HEK293 (cell line): Measurements from ENCODE around the gene ABI3BP.

Experiments
- CTCF ChIA-PET: fragments of 350-600 bp; formaldehyde crosslinking; extraction: SDS; loops from one replicate; lab custom pipeline; 2021; ENCODE audit warnings: antibody characterized with exemption; lab: Yijun Ruan, JAX
- POLR2A ChIA-PET: fragments of 300-600 bp; formaldehyde crosslinking; extraction: SDS; loops from one replicate; lab custom pipeline; 2020; ENCODE audit warnings: antibody characterized with exemption, inconsistent platforms; lab: Yijun Ruan, JAX
- H3K27ac ChIP-seq: fragments of 200-500 bp; sonication (Bioruptor generic); 2 replicates; pipeline ENCODE4 v1.5.1; 2014; ENCODE audit warnings: low read depth, low read length, control low read depth, inconsistent platforms; ENCODE audit errors: extremely low read depth
- H3K36me3 ChIP-seq, 2 experiments: fragments of 200-500 bp in 1 of 2; sonication (Bioruptor generic) in 1 of 2; 1 replicate in 1 of 2; 2 replicates in 1 of 2; pipeline ENCODE4 v1.5.1; 2014 to 2017; ENCODE audit warnings: inconsistent platforms in 2 of 2, low read length in 2 of 2; ENCODE audit not compliant: control insufficient read depth in 2 of 2, insufficient read depth in 1 of 2
- H3K4me1 ChIP-seq: fragments of 200-500 bp; sonication (Bioruptor generic); 2 replicates; pipeline ENCODE4 v1.5.1; 2014; ENCODE audit warnings: mild to moderate bottlenecking, low read length, inconsistent platforms; ENCODE audit not compliant: control insufficient read depth, insufficient read depth
- H3K4me3 ChIP-seq: 2 replicates; pipeline ENCODE4 v1.5.1; 2011; ENCODE audit warnings: low read depth, mild to moderate bottlenecking, control low read depth, low read length, moderate library complexity
- H3K9me3 ChIP-seq: fragments of 200-500 bp; sonication (Bioruptor generic); 2 replicates; pipeline ENCODE4 v1.5.1; 2014; ENCODE audit warnings: low read depth, low read length, inconsistent platforms; ENCODE audit not compliant: control insufficient read depth, insufficient read depth
- EGR2 ChIP-seq: fragments of 450-650 bp; formaldehyde crosslinking; IDR thresholded peaks from 2 replicates; pipeline ENCODE4 v1.5.1; 2016; ENCODE audit warnings: low read depth, missing biosample characterization, missing genetic modification characterization
- FEZF1 ChIP-seq: fragments of 450-650 bp; formaldehyde crosslinking; IDR thresholded peaks from 2 replicates; pipeline ENCODE4 v1.5.1; 2016; ENCODE audit warnings: missing biosample characterization, missing genetic modification characterization
- WT1 ChIP-seq: fragments of 450-650 bp; formaldehyde crosslinking; IDR thresholded peaks from 2 replicates; pipeline ENCODE4 v1.5.1; 2016; ENCODE audit warnings: missing biosample characterization, missing genetic modification characterization
- ZNF2 ChIP-seq: fragments of 450-650 bp; formaldehyde crosslinking; IDR thresholded peaks from 2 replicates; pipeline ENCODE4 v1.5.1; 2016; ENCODE audit warnings: missing biosample characterization, missing genetic modification characterization
- ZNF404 ChIP-seq: fragments of 450-650 bp; formaldehyde crosslinking; IDR thresholded peaks from 2 replicates; pipeline ENCODE4 v1.5.1; 2017; ENCODE audit warnings: missing biosample characterization, missing genetic modification characterization
- ZNF510 ChIP-seq: fragments of 450-650 bp; formaldehyde crosslinking; IDR thresholded peaks from 2 replicates; pipeline ENCODE4 v1.5.1; 2018; ENCODE audit warnings: mild to moderate bottlenecking, missing genetic modification characterization, missing biosample characterization; ENCODE audit not compliant: insufficient replicate concordance
- ZNF548 ChIP-seq: fragments of 450-650 bp; formaldehyde crosslinking; IDR thresholded peaks from 2 replicates; pipeline ENCODE4 v1.5.1; 2016; ENCODE audit warnings: missing biosample characterization, missing genetic modification characterization
- ZNF555 ChIP-seq: fragments of 450-650 bp; formaldehyde crosslinking; conservative IDR thresholded peaks from 2 replicates; pipeline ENCODE4 v1.5.1; 2017; ENCODE audit warnings: missing biosample characterization, mild to moderate bottlenecking, missing genetic modification characterization, inconsistent platforms
- ZNF626 ChIP-seq: fragments of 450-650 bp; sonication (Bioruptor Pico); formaldehyde crosslinking; IDR thresholded peaks from 2 replicates; pipeline ENCODE4 v1.5.1; 2018; ENCODE audit warnings: missing biosample characterization, missing genetic modification characterization, inconsistent platforms
- ZNF776 ChIP-seq: fragments of 450-650 bp; formaldehyde crosslinking; IDR thresholded peaks from 2 replicates; pipeline ENCODE4 v1.5.0; 2017; ENCODE audit warnings: missing biosample characterization, missing genetic modification characterization, borderline replicate concordance
- ZNF830 ChIP-seq: fragments of 450-650 bp; IDR thresholded peaks from 2 replicates; pipeline ENCODE4 v1.5.0; 2018; ENCODE audit warnings: missing biosample characterization, missing genetic modification characterization, low read depth, mild to moderate bottlenecking, moderate library complexity
- ZNF837 ChIP-seq: fragments of 450-650 bp; formaldehyde crosslinking; IDR thresholded peaks from 2 replicates; pipeline ENCODE4 v1.5.1; 2016; ENCODE audit warnings: missing biosample characterization, missing genetic modification characterization
- ZSCAN23 ChIP-seq: fragments of 450-650 bp; formaldehyde crosslinking; IDR thresholded peaks from 2 replicates; pipeline ENCODE4 v1.5.1; 2016; ENCODE audit warnings: missing biosample characterization, missing genetic modification characterization
- TF ChIP-seq, protein P1 (sequence below): fragments of 450-650 bp; formaldehyde crosslinking; IDR thresholded peaks from 2 replicates; pipeline ENCODE4 v1.5.1; 2016; ENCODE audit warnings: missing biosample characterization, missing genetic modification characterization
- TF ChIP-seq, protein P2 (sequence below): fragments of 450-650 bp; formaldehyde crosslinking; IDR thresholded peaks from 2 replicates; pipeline ENCODE4 v1.5.1; 2016; ENCODE audit warnings: missing biosample characterization, missing genetic modification characterization
- TF ChIP-seq, protein P3 (sequence below): fragments of 450-650 bp; formaldehyde crosslinking; IDR thresholded peaks from 2 replicates; pipeline ENCODE4 v1.5.1; 2016; ENCODE audit warnings: missing biosample characterization, missing genetic modification characterization

Gene ABI3BP

DNA sequence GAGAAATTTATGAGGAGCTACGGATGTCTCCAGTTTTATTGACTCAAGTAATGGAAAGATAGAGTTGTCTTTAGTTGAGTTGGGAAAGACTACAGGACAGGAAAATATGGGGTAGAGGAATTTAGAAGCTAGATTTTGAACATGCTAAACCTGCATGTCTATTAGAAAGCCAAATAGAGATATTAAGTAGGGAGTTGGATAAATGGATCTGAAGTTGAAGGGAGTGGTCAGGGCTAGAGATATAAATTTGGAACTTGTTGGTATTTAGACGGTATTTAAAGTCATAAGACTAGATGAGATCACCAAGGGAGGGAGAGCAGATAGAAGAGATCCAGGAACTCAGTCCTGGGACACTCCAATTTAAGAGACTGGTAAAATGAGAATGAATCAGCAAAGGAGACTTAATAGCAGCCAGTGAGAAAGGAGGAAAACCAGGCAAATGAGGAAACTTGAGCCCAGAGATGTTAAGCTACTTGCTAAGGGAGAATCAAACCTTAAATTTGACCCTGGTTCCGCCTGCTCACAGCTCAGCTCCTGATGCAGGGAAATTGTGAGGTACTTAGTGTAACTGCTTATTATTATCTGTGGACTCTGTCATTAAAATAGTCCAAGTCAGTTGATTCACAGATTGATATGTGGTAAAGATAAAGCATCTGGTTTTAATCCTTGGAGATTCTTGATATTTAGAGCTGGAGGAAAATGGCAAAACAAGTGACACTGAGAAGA, 35.8 kb downstream of the ABI3BP start:
- Histone ChIP-seq H3K9me3 (no peaks in the 10 kb centered on the region), H3K36me3 (no peaks in the 10 kb centered on the region), H3K4me3 (no peak overlapping the region), H3K4me1 (no peaks in the 10 kb centered on the region), H3K27ac (no peak overlapping the region)
- POLR2A ChIA-PET = no interaction called here
- TF ChIP-seq, protein P1, sequence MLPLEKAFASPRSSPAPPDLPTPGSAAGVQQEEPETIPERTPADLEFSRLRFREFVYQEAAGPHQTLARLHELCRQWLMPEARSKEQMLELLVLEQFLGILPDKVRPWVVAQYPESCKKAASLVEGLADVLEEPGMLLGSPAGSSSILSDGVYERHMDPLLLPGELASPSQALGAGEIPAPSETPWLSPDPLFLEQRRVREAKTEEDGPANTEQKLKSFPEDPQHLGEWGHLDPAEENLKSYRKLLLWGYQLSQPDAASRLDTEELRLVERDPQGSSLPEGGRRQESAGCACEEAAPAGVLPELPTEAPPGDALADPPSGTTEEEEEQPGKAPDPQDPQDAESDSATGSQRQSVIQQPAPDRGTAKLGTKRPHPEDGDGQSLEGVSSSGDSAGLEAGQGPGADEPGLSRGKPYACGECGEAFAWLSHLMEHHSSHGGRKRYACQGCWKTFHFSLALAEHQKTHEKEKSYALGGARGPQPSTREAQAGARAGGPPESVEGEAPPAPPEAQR (tag by site-specific recombination) = no peak
- no peak for TF ChIP-seq ZNF555 (tag by site-specific recombination)
- TF ChIP-seq, protein P2, sequence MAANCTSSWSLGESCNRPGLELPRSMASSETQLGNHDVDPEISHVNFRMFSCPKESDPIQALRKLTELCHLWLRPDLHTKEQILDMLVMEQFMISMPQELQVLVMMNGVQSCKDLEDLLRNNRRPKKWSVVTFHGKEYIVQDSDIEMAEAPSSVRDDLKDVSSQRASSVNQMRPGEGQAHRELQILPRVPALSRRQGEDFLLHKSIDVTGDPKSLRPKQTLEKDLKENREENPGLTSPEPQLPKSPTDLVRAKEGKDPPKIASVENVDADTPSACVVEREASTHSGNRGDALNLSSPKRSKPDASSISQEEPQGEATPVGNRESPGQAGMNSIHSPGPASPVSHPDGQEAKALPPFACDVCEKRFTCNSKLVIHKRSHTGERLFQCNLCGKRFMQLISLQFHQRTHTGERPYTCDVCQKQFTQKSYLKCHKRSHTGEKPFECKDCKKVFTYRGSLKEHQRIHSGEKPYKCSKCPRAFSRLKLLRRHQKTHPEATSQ (tag by site-specific recombination) = no peak
- CTCF ChIA-PET = no interaction called here

DNA sequence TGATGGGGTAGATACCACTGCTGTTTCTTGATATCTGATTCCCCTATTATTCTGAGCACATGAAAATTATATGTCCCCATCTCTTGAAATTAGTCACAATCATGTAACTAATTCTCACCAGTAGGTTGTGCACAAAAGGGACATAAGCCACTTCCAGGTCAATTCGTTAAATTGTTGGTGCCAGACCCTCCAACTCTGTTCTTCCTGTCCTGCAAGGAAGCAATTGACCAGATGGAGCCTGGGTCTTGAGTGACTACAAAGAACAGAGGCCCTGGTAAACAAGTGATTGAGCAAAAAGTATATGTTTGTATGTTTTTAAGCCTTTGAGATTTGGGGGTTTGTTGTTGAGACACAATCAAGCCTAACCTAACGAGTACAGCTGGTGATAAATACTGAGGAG, 36.9 kb downstream of the ABI3BP start:
- ChIA-PET CTCF (no interaction called here), POLR2A (no interaction called here)
- Histone ChIP-seq H3K4me3 (no peak overlapping the region), H3K4me1 (no peaks in the 10 kb centered on the region), H3K36me3 (no peaks in the 10 kb centered on the region), H3K9me3 (no peaks in the 10 kb centered on the region), H3K27ac (no peak overlapping the region)
- TF ChIP-seq ZNF404 (tag by site-specific recombination) = no peak
- no peak for TF ChIP-seq FEZF1 (tag by site-specific recombination)
- no peak for TF ChIP-seq ZNF510 (tag by site-specific recombination)
- no peak for TF ChIP-seq ZNF548
- TF ChIP-seq EGR2 = no peak

DNA sequence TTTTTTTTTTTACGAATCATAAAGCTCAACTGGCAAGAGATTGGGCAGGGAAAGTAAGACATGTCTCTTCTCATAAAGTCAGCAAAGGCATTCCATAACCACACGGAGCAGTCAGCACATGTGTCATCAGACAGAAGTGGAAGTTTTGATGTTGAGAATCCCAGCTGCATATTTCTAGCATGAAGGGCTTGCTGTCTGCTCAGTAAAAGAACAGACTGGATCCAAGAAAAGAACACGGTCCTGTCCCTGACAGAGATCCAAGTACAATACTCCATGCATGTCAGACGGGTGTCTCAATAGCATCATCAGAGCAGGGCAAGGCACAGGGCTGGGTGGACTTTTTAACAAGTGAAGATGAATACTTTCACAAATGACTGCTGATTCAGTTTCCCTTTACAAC, 38.2 kb downstream of the ABI3BP start:
- no peaks in the 10 kb centered on the region for H3K9me3 ChIP-seq
- H3K4me3 ChIP-seq = no peak overlapping the region
- H3K4me1 ChIP-seq = no peaks in the 10 kb centered on the region
- POLR2A ChIA-PET = no interaction called here
- H3K27ac ChIP-seq = no peak overlapping the region
- no peaks in the 10 kb centered on the region for H3K36me3 ChIP-seq
- CTCF ChIA-PET = no interaction called here
- TF ChIP-seq ZNF830 (tag by site-specific recombination) (no peak), ZNF626 (tag by site-specific recombination) (no peak), ZNF2 (tag by site-specific recombination) (no peak), WT1 (tag by site-specific recombination) (no peak), ZNF776 (tag by site-specific recombination) (no peak), ZNF837 (tag by site-specific recombination) (no peak), ZSCAN23 (tag by site-specific recombination) (no peak)
- TF ChIP-seq, protein P3, sequence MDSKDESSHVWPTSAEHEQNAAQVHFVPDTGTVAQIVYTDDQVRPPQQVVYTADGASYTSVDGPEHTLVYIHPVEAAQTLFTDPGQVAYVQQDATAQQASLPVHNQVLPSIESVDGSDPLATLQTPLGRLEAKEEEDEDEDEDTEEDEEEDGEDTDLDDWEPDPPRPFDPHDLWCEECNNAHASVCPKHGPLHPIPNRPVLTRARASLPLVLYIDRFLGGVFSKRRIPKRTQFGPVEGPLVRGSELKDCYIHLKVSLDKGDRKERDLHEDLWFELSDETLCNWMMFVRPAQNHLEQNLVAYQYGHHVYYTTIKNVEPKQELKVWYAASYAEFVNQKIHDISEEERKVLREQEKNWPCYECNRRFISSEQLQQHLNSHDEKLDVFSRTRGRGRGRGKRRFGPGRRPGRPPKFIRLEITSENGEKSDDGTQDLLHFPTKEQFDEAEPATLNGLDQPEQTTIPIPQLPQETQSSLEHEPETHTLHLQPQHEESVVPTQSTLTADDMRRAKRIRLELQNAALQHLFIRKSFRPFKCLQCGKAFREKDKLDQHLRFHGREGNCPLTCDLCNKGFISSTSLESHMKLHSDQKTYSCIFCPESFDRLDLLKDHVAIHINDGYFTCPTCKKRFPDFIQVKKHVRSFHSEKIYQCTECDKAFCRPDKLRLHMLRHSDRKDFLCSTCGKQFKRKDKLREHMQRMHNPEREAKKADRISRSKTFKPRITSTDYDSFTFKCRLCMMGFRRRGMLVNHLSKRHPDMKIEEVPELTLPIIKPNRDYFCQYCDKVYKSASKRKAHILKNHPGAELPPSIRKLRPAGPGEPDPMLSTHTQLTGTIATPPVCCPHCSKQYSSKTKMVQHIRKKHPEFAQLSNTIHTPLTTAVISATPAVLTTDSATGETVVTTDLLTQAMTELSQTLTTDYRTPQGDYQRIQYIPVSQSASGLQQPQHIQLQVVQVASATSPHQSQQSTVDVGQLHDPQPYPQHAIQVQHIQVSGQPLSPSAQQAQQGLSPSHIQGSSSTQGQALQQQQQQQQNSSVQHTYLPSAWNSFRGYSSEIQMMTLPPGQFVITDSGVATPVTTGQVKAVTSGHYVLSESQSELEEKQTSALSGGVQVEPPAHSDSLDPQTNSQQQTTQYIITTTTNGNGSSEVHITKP (tag by site-specific recombination) = 0 out of 2 replicates have a peak, but pooled peaks have one; percentile 1
